Hepatocyte (in vitro differentiated cells): ENCODE results near the gene NCR1. TPM values are rescaled to one million over a fixed set of nuclear protein-coding genes. Genes with fewer than 3 reads are reported as not detected.

Source experiments
- DNase-seq: peaks from one replicate; pipeline ENCODE4 v3.0.0-alpha.2; 2016; ENCODE audit warnings: low spot score
- H2AFZ ChIP-seq: fragments of 200-600 bp; sonication (generic); 2 replicates; pipeline ENCODE4 v1.6.0; 2016; ENCODE audit warnings: antibody characterized with exemption, mild to moderate bottlenecking
- H3K27ac ChIP-seq: fragments of 200-600 bp; sonication (generic); 2 replicates; pipeline ENCODE4 v1.5.1; 2016; ENCODE audit warnings: mild to moderate bottlenecking
- H3K27me3 ChIP-seq: fragments of 200-600 bp; sonication (generic); 2 replicates; pipeline ENCODE4 v1.6.1; 2016
- H3K36me3 ChIP-seq: fragments of 200-600 bp; sonication (generic); replicated peaks from 2 replicates; pipeline ENCODE4 v1.5.1; 2016; ENCODE audit warnings: low read depth; ENCODE audit not compliant: insufficient read depth
- H3K4me1 ChIP-seq: fragments of 200-600 bp; sonication (generic); 2 replicates; pipeline ENCODE4 v1.5.1; 2016; ENCODE audit warnings: mild to moderate bottlenecking, moderate library complexity; ENCODE audit not compliant: insufficient read depth
- H3K4me2 ChIP-seq: fragments of 200-600 bp; sonication (generic); 2 replicates; pipeline ENCODE4 v1.6.0; 2016
- H3K4me3 ChIP-seq: fragments of 200-600 bp; sonication (generic); 2 replicates; pipeline ENCODE4 v1.5.1; 2016; ENCODE audit warnings: mild to moderate bottlenecking
- H3K79me2 ChIP-seq: fragments of 200-600 bp; sonication (generic); 2 replicates; pipeline ENCODE4 v1.6.0; 2017; ENCODE audit warnings: mild to moderate bottlenecking
- H3K9me2 ChIP-seq: fragments of 200-600 bp; sonication (generic); replicated peaks from 2 replicates; pipeline ENCODE4 v1.6.0; 2017; ENCODE audit warnings: mild to moderate bottlenecking; ENCODE audit not compliant: insufficient read depth
- H3K9me3 ChIP-seq: fragments of 200-600 bp; sonication (generic); 2 replicates; pipeline ENCODE4 v1.5.1; 2016; ENCODE audit warnings: low read depth, mild to moderate bottlenecking
- H4K20me1 ChIP-seq: fragments of 200-600 bp; sonication (generic); 2 replicates; pipeline ENCODE4 v1.6.0; 2016; ENCODE audit warnings: mild to moderate bottlenecking; ENCODE audit not compliant: insufficient read depth, poor library complexity, severe bottlenecking
- CTCF ChIP-seq: fragments of 200-600 bp; sonication (generic); IDR thresholded peaks from 2 replicates; pipeline ENCODE4 v1.5.1; 2016; ENCODE audit warnings: antibody characterized with exemption, mild to moderate bottlenecking; ENCODE audit not compliant: poor library complexity
- EZH2 ChIP-seq: fragments of 200-600 bp; sonication (generic); IDR thresholded peaks from 2 replicates; pipeline ENCODE4 v1.6.1; 2016; ENCODE audit warnings: antibody characterized with exemption, mild to moderate bottlenecking, borderline replicate concordance
- EZH2phosphoT487 ChIP-seq: fragments of 200-600 bp; sonication (generic); IDR thresholded peaks from one replicate; pipeline ENCODE4 v1.6.1; 2018; ENCODE audit warnings: antibody characterized with exemption, mild to moderate bottlenecking, low read depth, moderate library complexity; ENCODE audit not compliant: unreplicated experiment, severe bottlenecking
- WGBS: methylation state at CpG from one replicate; pipeline ENCODE4 v1.1.6; 2016; ENCODE audit warnings: low lambda C conversion rate; ENCODE audit errors: missing lambda C conversion rate; 5-methylcytosine and 5-hydroxymethylcytosine counted together
- polyA plus RNA-seq: library from polyadenylated mRNA; unstranded; fragments of >200 nt; fragmentation: Nextera tagmentation; extraction: Ambion mirVana; gene quantifications from 2 replicates; pipeline ENCODE4 v1.2.1, GENCODE V29; 2016
- total RNA-seq: library from RNA; depleted of rRNA; stranded (reverse); fragments of >200 nt; gene quantifications from 2 replicates; pipeline ENCODE4 v1.2.3, GENCODE V29; 2014

Gene NCR1
- total and polyA plus RNA-seq, 2 experiments from 2014 or later: not detected

- H3K4me3 ChIP-seq: no peak overlapping the region
- WGBS: 78% methylated on average over 7 of the region's 7 CpGs
- H3K4me1 ChIP-seq: no peaks in the 10 kb centered on the region
- H3K27ac ChIP-seq: no peak overlapping the region
- no peaks in the 10 kb centered on the region for H4K20me1 ChIP-seq
- H3K36me3 ChIP-seq: no peaks in the 10 kb centered on the region
- H3K9me3 ChIP-seq: no peaks in the 10 kb centered on the region
- H3K79me2 ChIP-seq: no peaks in the 10 kb centered on the region
- no peaks in the 10 kb centered on the region for H3K27me3 ChIP-seq
- H2AFZ ChIP-seq: no peak overlapping the region
- no peak for DNase-seq
- H3K9me2 ChIP-seq: no peaks in the 10 kb centered on the region
- no peak for TF ChIP-seq EZH2
- TF ChIP-seq EZH2phosphoT487: no peak
- TF ChIP-seq CTCF: no peak
- H3K4me2 ChIP-seq: no peak overlapping the region
Measured at GRCh38 chr19:54882758-54883157, 23.2 kb upstream of the NCR1 start.

- H2AFZ ChIP-seq: no peak overlapping the region
- 89% methylated on average over 9 of the region's 9 CpGs for WGBS
- DNase-seq: no peak
Measured at GRCh38 chr19:54883228-54883627, 22.7 kb upstream of the NCR1 start.

GRCh38 chr19:54888239-54888638 lies 17.7 kb upstream of the NCR1 start:
- H3K27ac ChIP-seq: no peak overlapping the region

More at GRCh38 chr19:54883228-54883627, 22.7 kb upstream of the NCR1 start:
- Histone ChIP-seq H3K4me3 (no peak overlapping the region), H3K36me3 (no peaks in the 10 kb centered on the region), H3K27ac (no peak overlapping the region), H3K4me1 (no peaks in the 10 kb centered on the region), H4K20me1 (no peaks in the 10 kb centered on the region), H3K27me3 (no peaks in the 10 kb centered on the region), H3K9me2 (no peaks in the 10 kb centered on the region), H3K4me2 (no peak overlapping the region), H3K9me3 (no peaks in the 10 kb centered on the region), H3K79me2 (no peaks in the 10 kb centered on the region)
- TF ChIP-seq EZH2phosphoT487: no peak

GRCh38 chr19:54889566-54889965 lies 16.4 kb upstream of the NCR1 start:
- Histone ChIP-seq H3K36me3 (no peaks in the 10 kb centered on the region), H3K4me3 (no peak overlapping the region), H3K27me3 (no peaks in the 10 kb centered on the region), H3K4me1 (no peaks in the 10 kb centered on the region), H3K9me3 (no peaks in the 10 kb centered on the region), H4K20me1 (no peaks in the 10 kb centered on the region), H2AFZ (no peak overlapping the region), H3K9me2 (no peaks in the 10 kb centered on the region), H3K79me2 (no peaks in the 10 kb centered on the region), H3K27ac (no peak overlapping the region), H3K4me2 (no peak overlapping the region)
- WGBS: 87% methylated on average over 11 of the region's 11 CpGs
- no peak for DNase-seq
- TF ChIP-seq EZH2: no peak
- TF ChIP-seq CTCF: no peak
- TF ChIP-seq EZH2phosphoT487: no peak

More at GRCh38 chr19:54888239-54888638, 17.7 kb upstream of the NCR1 start:
- DNase-seq: no peak
- H3K9me3 ChIP-seq: no peaks in the 10 kb centered on the region
- H2AFZ ChIP-seq: no peak overlapping the region
- H3K9me2 ChIP-seq: no peaks in the 10 kb centered on the region
- H3K4me2 ChIP-seq: no peak overlapping the region
- 94% methylated on average over 10 of the region's 10 CpGs for WGBS
- H3K27me3 ChIP-seq: no peaks in the 10 kb centered on the region
- TF ChIP-seq CTCF (no peak), EZH2 (no peak), EZH2phosphoT487 (no peak)
- H3K4me3 ChIP-seq: no peak overlapping the region
- no peaks in the 10 kb centered on the region for H4K20me1 ChIP-seq
- H3K4me1 ChIP-seq: no peaks in the 10 kb centered on the region
- H3K79me2 ChIP-seq: no peaks in the 10 kb centered on the region
- H3K36me3 ChIP-seq: no peaks in the 10 kb centered on the region
